ENCODE data around the gene NPHP4. TPM values are rescaled to one million over a fixed set of nuclear protein-coding genes. Genes with fewer than 3 reads are reported as not detected.

Gene NPHP4
- total RNA-seq, 1 donor from 2014 or later: 16.1 TPM

DNA sequence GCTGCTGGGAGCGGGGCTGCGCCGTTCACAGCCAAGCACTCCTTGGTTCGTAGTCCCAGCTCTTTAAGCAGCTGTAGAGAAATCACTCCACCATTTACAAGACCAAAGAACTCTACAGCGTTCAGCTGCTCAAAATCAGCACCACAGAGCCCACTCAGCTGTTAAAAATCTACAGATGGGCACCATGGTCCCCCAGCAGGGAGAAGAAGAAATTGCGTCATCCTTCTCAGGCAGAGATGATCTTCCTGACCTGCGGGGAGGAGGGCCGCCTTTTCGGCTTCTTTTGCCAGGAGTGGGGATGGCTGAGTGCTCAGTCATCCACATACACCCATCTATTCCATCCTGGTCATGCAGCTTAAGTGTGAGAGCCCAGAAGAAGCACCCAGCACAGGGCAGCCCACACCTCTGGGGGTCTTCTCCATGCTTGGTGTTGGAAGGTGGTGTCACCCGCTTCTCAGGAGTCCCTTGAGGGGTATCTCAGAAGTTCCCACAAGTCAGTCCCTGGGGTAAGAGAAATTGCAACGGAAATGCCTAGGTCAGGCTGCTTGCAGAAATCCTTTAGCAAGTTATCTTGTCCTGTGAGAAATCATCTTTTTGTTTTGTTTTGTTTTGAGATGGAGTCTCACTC is 163.8 kb downstream of the NPHP4 start:
- Histone ChIP-seq H3K27ac (no peak overlapping the region), H3K36me3 (no peaks in the 10 kb centered on the region), H3K4me1 (no peaks in the 10 kb centered on the region), H3K9me3 (no peaks in the 10 kb centered on the region), H3K4me3 (no peak overlapping the region), H3K27me3 (ENCODE audit: low read depth) (peaks cover 21% of the 10 kb centered on the region)
- intact Hi-C loops (cut with DNase I): no loop called here
- DNase-seq (no peak), ATAC-seq (no peak)
- TF ChIP-seq, protein P1, sequence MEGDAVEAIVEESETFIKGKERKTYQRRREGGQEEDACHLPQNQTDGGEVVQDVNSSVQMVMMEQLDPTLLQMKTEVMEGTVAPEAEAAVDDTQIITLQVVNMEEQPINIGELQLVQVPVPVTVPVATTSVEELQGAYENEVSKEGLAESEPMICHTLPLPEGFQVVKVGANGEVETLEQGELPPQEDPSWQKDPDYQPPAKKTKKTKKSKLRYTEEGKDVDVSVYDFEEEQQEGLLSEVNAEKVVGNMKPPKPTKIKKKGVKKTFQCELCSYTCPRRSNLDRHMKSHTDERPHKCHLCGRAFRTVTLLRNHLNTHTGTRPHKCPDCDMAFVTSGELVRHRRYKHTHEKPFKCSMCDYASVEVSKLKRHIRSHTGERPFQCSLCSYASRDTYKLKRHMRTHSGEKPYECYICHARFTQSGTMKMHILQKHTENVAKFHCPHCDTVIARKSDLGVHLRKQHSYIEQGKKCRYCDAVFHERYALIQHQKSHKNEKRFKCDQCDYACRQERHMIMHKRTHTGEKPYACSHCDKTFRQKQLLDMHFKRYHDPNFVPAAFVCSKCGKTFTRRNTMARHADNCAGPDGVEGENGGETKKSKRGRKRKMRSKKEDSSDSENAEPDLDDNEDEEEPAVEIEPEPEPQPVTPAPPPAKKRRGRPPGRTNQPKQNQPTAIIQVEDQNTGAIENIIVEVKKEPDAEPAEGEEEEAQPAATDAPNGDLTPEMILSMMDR (IDR thresholded peaks at IDR 0.05): no peak

DNA sequence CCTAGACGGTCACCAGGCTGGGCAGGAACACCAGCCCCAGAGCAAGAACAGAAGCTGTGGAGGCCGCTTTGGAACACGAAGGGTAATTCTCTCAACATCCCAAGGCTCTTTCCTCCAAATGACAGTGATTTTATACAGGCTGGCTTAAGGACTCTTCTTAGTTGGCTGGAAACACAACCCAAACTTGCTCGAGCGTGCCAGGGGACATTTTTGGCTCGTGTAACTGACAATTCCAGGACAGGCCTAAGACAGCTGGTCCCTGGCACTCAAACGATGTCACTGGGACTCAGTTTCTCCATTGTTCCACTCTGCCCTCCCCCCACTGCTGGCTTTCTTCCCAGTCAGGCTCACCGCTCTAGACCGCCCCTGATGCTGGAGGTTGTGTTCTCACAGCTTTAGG is 164.7 kb downstream of the NPHP4 start:
- peaks cover 26% of the 10 kb centered on the region for H3K27me3 ChIP-seq (ENCODE audit: low read depth)
- H3K9me3 ChIP-seq: no peaks in the 10 kb centered on the region
- H3K27ac ChIP-seq: no peak overlapping the region
- TF ChIP-seq, protein P1 (IDR thresholded peaks at IDR 0.05): no peak
- intact Hi-C loops (cut with DNase I): no loop called here
- ATAC-seq (no peak), DNase-seq (no peak)
- no peaks in the 10 kb centered on the region for H3K36me3 ChIP-seq
- H3K4me3 ChIP-seq: no peak overlapping the region
- H3K4me1 ChIP-seq: no peaks in the 10 kb centered on the region

DNA sequence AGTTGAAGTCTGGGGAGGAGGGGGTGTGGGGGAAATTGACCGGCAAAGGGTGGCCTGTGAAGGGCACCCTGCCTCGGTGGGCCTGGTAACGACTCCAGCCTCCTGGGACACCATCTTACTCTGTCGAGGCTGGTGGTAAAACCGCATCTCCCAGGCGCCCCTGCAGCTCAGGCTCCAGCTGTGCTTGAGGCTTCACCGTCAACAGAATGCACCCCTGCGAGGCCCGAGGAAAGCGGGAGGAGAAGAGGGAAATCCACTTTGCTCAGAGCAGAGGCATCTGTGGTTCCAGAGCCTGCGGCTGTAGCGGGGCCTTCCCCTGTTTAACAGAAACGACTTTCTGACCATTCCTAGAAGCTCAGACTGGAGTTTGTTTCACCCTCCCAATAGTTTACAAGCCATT is 165.6 kb downstream of the NPHP4 start:
- TF ChIP-seq, protein P1 (IDR thresholded peaks at IDR 0.05): no peak
- Histone ChIP-seq H3K27me3 (ENCODE audit: low read depth) (peaks cover 23% of the 10 kb centered on the region), H3K4me1 (no peaks in the 10 kb centered on the region), H3K36me3 (no peaks in the 10 kb centered on the region), H3K4me3 (no peak overlapping the region), H3K9me3 (no peaks in the 10 kb centered on the region), H3K27ac (no peak overlapping the region)
- no peak for ATAC-seq
- intact Hi-C loops (cut with DNase I): no loop called here
- no peak for DNase-seq

DNA sequence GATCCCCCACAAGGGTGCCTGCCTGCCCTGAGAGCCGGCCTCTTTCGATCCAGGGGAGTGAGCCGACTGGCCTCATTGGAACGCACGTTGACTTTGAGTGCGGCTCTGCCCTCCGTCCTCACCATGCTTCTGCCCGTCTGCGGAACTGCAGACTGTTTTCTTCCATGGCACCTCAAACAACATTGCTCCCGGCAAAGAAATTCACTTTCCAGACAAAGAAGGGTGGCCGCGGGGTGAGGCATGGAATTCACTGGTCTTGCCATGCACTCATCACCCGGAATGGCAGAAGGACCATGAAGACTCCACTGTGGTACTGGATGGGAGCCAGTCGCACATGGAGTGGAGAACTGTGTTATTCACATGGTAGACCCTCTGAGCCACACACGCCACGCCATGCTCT is 169.5 kb downstream of the NPHP4 start:
- no peak overlapping the region for H3K4me3 ChIP-seq

DNA sequence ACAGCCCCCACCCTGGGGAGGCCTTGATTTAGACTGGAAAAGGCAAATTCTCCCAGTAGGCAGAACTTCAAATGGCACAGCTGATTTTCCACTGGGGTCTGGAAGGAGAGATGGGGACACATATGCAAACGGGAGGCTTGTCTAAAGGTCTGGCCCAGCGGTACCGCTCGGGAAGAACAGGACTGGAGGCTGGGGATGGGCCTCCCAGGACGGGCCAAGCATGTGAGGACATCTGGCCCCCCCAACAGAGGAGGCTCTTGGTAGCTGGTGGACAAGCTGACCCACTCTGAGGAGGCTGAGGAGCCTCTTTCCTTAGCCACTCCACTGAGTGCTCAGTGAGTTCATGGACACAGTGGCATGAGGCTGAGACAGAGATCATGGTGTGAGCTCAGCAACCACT is 170.0 kb downstream of the NPHP4 start:
- H3K27me3 ChIP-seq (ENCODE audit: low read depth): peaks cover 7% of the 10 kb centered on the region
- no peaks in the 10 kb centered on the region for H3K4me1 ChIP-seq
- intact Hi-C loops (cut with DNase I): no loop called here
- no peaks in the 10 kb centered on the region for H3K36me3 ChIP-seq
- no peak overlapping the region for H3K27ac ChIP-seq
- ATAC-seq (no peak), DNase-seq (no peak)
- no peak overlapping the region for H3K4me3 ChIP-seq
- TF ChIP-seq, protein P1 (IDR thresholded peaks at IDR 0.05): no peak
- no peaks in the 10 kb centered on the region for H3K9me3 ChIP-seq

More for the DNA sequence above, 169.5 kb downstream of the NPHP4 start:
- no peak overlapping the region for H3K27ac ChIP-seq
- H3K9me3 ChIP-seq: no peaks in the 10 kb centered on the region
- H3K36me3 ChIP-seq: no peaks in the 10 kb centered on the region
- no peaks in the 10 kb centered on the region for H3K4me1 ChIP-seq
- intact Hi-C loops (cut with DNase I): no loop called here
- no peak for ATAC-seq
- H3K27me3 ChIP-seq (ENCODE audit: low read depth): peaks cover 7% of the 10 kb centered on the region
- no peak for DNase-seq
- TF ChIP-seq, protein P1 (IDR thresholded peaks at IDR 0.05): no peak
